Naive thymus-derived CD8-positive, alpha-beta T cell (primary cell): ENCODE data around the gene TRIM68. TPM values are rescaled to one million over a fixed set of nuclear protein-coding genes. Genes with fewer than 3 reads are reported as not detected.

Experiments used
- ATAC-seq, 2 donors: fragments of 150-1000 bp; cut with Tn5 transposase in 1 of 2; sonication (Bioruptor Pico), chemical (Tn5 transposase) in 1 of 2; 1 replicate in 1 of 2; 2 replicates in 1 of 2; pipeline ENCODE4 v1.10.0; 2021; ENCODE audit warnings: mild to moderate bottlenecking in 2 of 2, moderate library complexity in 2 of 2
- POLR2A ChIA-PET: fragments of 350-600 bp; sonication (Branson Sonifier 250); formaldehyde crosslinking; loops from one replicate; lab custom pipeline; 2021; ENCODE audit warnings: antibody characterized with exemption; lab: Charles Lee
- DNase-seq, 10 donors: peaks; one replicate each; pipeline versions ENCODE4 v3.0.0 to v3.0.0-alpha.2; 2020 to 2022
- H3K27ac Mint-ChIP-seq, 10 donors: one replicate each; pipeline ENCODE4 v1.8.0; 2020 to 2022; ENCODE audit warnings: mild to moderate bottlenecking in 10 of 10, mixed read lengths in 10 of 10, moderate library complexity in 4 of 10, inconsistent platforms in 1 of 10
- H3K27me3 Mint-ChIP-seq, 5 donors: one replicate each; pipeline ENCODE4 v1.8.0; 2021 to 2022; ENCODE audit warnings: mixed read lengths in 5 of 5
- H3K36me3 Mint-ChIP-seq, 3 donors: one replicate each; pipeline ENCODE4 v1.8.0; 2020 to 2022; ENCODE audit warnings: mixed read lengths in 3 of 3, mild to moderate bottlenecking in 2 of 3, inconsistent platforms in 1 of 3
- H3K4me1 Mint-ChIP-seq, 4 donors: one replicate each; pipeline ENCODE4 v1.8.0; 2021 to 2022; ENCODE audit warnings: mixed read lengths in 4 of 4
- H3K4me3 Mint-ChIP-seq, 10 donors: one replicate each; pipeline ENCODE4 v1.8.0; 2020 to 2022; ENCODE audit warnings: mild to moderate bottlenecking in 10 of 10, mixed read lengths in 10 of 10, moderate library complexity in 6 of 10, inconsistent platforms in 1 of 10
- H3K9me3 Mint-ChIP-seq, 9 donors: one replicate each; pipeline ENCODE4 v1.8.0; 2020 to 2022; ENCODE audit warnings: mixed read lengths in 9 of 9, mild to moderate bottlenecking in 3 of 9, inconsistent platforms in 1 of 9, moderate library complexity in 1 of 9
- polyA plus RNA-seq, 3 donors: library from polyadenylated mRNA; unstranded; fragments of 300-500 nt; fragmentation: Illumina TruSeq; gene quantifications; one replicate each; pipeline ENCODE4 v1.2.3, GENCODE V29; 2021
- total RNA-seq, 8 experiments: library from RNA in 2 of 8; stranded (reverse) in 2 of 8; gene quantifications; one replicate each; pipeline ENCODE4 v1.2.3 and lab custom pipeline; 2021 to 2026

Gene TRIM68
- total and polyA plus RNA-seq, 5 experiments from 2014 or later: 11.1 to 24.2 (median 16.1) TPM

DNA sequence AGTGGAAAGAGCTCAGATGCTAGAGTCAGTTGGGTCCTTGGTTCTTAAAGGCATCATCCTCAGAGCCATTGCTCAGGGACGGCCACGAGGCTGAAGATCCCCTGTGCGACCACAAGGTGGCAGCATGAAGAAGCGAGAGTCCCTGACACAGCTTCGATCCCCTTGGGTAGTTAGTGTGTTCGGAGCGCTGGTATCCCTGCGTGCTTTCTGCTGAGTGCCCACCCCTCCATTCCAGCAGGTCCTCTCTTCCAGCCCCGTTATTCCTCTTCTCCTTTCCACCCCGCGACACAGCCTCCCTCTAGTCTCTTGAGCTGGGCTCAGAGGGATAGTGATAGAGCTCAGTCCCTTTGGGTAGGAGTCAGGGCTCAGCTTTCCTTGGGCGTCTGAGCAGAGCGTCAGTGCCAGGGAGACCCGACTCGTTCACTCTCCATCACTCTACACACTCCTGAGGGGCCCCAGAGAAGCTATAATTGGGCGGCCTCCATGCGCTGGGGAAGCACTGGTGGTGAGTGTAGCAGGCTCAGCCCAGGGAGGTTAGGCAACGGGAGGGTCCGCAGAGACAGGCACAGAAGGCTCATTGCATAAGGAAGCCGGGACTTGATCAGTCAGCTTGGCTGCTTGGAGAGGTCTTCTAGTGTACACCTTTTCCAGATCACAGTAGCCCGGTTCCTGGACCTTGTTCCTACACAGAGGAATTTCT lies 29.1 kb upstream of the TRIM68 start, which contains the start of gene OR51D1:
Gene OR51D1 (plus strand): TSS at position 516 of the 700 bp plus-strand sequence. CDS start 2,314 bp downstream, outside the sequence.
- H3K27me3 Mint-ChIP-seq: peaks cover 5 to 23% (median 10%) of the 10 kb centered on the region in 5 donors
- peaks cover 0 to 2% (median 0%) of the 10 kb centered on the region in 9 donors for H3K9me3 Mint-ChIP-seq
- H3K27ac Mint-ChIP-seq: no peak within 1 kb of the TSS
- H3K4me1 Mint-ChIP-seq: no peaks in the 10 kb centered on the region
- DNase-seq (peak; percentile 34 to 76 (median 54)), ATAC-seq (peak; percentile 89 to 94)
- H3K4me3 Mint-ChIP-seq: no peak within 1 kb of the TSS
- no peaks in the 10 kb centered on the region for H3K36me3 Mint-ChIP-seq
- POLR2A ChIA-PET: no interaction called here

DNA sequence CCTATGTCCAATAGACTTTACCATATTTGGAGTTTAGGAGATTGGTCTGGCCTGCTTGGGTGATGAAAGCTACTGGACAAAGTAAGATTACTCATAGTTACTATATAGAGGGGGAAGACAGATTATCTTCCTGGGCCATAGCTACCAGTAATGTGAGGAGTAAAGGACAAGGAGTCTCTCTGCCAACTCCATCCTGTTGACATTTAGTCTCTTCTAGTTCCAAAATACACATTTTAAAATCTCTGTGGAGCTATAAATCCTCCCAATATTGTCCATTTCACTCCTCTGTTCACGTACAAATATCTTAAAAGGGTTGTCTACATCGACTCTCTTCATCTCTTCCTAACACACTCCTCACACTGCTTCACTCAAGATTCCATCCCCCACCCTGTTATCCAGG lies 28.1 kb upstream of the TRIM68 start:
- POLR2A ChIA-PET: no interaction called here
- H3K9me3 Mint-ChIP-seq: peaks cover 0 to 6% (median 0%) of the 10 kb centered on the region in 9 donors

DNA sequence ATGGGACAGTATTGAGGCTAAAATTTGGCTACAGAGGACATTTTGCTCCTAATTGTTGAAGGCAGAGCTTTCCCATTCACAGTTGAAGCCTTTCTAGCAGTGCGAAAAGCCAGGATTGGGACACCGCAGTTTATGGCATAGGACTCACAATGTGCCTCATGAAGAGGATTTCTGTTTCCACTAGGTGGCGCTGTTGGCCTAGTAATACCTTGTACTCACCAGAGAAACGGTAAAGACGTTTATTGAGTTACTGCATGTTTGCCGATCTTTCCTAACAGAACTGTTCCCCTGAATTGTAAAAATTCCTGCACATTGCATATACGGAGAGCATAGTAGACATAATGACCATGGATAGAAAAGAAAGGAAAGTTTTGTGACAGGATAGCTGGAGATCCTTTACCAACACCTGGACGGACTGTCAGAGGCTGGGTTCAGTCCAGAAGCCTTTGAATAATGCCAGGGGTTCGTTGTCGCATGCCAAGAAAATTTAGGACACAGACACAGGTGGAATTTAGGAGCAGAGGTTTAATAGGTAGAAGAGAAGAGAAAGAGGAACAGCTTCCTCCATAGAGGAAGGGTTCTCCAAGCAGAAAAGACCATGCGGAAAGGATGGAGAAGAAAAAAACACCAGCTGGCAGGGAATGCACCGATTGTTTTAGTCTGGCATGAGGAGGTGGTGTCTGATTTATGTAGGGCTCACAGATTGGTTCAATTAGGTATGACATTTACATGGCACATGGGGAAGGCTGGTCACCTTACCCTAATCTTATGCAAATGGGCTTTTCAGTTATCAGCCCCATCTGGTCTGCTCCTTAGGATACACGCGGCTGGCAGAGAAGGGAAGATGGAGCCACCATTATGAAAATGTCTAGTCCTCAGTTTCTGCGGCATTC lies 18.4 kb upstream of the TRIM68 start:
- Mint-ChIP-seq H3K9me3 (peaks cover 9 to 26% (median 18%) of the 10 kb centered on the region in 9 donors), H3K36me3 (peaks cover 0 to 17% (median 11%) of the 10 kb centered on the region in 3 donors), H3K27me3 (peaks cover 27 to 46% (median 36%) of the 10 kb centered on the region in 5 donors), H3K4me3 (no peak overlapping the region), H3K4me1 (no peaks in the 10 kb centered on the region), H3K27ac (no peak overlapping the region)
- POLR2A ChIA-PET: no interaction called here
- ATAC-seq (no peak), DNase-seq (peak in 6 of 10 donors; percentile 18 to 68 (median 22))

More for the DNA sequence above, 28.1 kb upstream of the TRIM68 start:
- no peak for ATAC-seq
- H3K27me3 Mint-ChIP-seq: peaks cover 2 to 14% (median 12%) of the 10 kb centered on the region in 5 donors
- H3K27ac Mint-ChIP-seq: no peak overlapping the region
- no peaks in the 10 kb centered on the region for H3K4me1 Mint-ChIP-seq
- no peak overlapping the region for H3K4me3 Mint-ChIP-seq
- DNase-seq: no peak
- no peaks in the 10 kb centered on the region for H3K36me3 Mint-ChIP-seq

DNA sequence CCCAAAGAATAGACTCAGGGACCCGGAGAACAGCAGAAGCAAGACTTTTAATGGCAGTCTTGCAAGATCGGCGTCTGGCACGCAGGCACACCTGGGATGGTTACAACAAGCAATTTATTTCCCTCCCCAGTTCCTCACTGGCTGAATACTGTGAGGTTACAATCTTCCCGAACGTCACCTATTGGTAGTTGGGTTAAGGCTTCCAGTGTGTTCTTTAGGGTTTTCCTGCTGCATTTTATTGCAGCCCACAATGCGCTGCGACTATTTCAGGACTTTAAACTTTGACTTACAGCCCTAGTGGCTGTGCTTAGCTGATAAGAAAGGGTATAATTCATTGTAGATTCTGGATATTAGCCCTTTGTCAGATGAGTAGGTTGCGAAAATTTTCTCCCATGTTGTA lies 11.5 kb upstream of the TRIM68 start:
- POLR2A ChIA-PET: no interaction called here
- H3K4me1 Mint-ChIP-seq: peaks cover 0 to 2% (median 0%) of the 10 kb centered on the region in 4 donors
- DNase-seq: no peak
- peaks cover 16 to 29% (median 17%) of the 10 kb centered on the region in 5 donors for H3K27me3 Mint-ChIP-seq
- H3K9me3 Mint-ChIP-seq: peaks cover 0 to 7% (median 0%) of the 10 kb centered on the region in 9 donors
- no peaks in the 10 kb centered on the region for H3K36me3 Mint-ChIP-seq
- H3K27ac Mint-ChIP-seq: no peak overlapping the region
- no peak overlapping the region for H3K4me3 Mint-ChIP-seq
- ATAC-seq: no peak

DNA sequence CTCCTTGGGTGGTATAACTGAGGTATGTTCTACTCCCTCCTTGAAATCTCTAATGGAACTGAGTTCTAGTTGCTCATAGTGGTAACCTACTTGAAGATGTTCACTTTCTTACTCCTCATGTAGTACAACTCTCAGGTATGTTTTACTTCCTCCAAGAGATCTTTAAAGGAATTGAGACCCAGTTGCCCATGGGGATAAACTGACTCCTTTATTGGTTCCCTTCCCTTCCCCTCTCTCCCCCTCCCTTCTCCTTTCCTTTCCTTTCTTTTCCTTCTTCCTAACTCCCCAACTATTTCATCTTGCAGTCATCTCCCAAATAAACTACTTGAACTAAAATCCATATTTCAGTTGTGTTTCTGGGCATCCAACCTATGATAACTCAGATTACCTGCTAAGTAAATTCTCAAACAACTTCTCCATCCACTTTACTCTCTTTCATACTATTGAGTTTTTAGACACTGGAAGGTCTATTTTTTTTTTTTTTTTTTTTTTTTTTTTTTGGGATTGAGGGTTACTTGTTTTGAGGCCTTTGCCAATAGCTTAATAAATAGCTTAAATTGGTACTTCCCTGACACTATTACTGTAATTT lies 7.9 kb upstream of the TRIM68 start:
- H3K4me1 Mint-ChIP-seq: peaks cover 0 to 2% (median 0%) of the 10 kb centered on the region in 4 donors
- POLR2A ChIA-PET: no interaction called here

DNA sequence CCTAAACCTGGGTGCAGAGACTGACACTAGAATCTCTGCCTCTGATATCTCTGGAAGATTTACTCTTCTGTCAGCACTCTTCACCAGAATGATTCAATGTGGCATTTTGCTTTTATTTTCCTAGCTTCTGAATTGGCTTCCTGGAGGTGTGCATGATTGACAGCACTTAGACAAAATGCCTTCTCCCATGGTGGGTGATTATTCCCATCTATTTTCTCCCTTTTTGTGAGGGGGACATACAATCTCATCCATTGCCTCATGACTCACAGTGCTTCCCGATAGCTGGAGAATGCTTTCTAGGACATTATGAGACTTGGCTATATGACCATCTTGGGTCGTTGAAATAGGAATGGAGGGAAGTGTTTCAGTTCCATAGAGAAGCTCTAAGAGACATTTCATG lies 4.0 kb upstream of the TRIM68 start:
- no peaks in the 10 kb centered on the region for H3K36me3 Mint-ChIP-seq
- ATAC-seq: no peak
- peak overlapping the region in 1 of 10 donors; percentile 20 for H3K27ac Mint-ChIP-seq
- POLR2A ChIA-PET: no interaction called here
- H3K4me1 Mint-ChIP-seq: peaks cover 18 to 34% (median 31%) of the 10 kb centered on the region in 4 donors
- DNase-seq: no peak
- H3K4me3 Mint-ChIP-seq: no peak overlapping the region
- H3K27me3 Mint-ChIP-seq: peaks cover 2 to 15% (median 6%) of the 10 kb centered on the region in 5 donors
- peaks cover 0 to 3% (median 0%) of the 10 kb centered on the region in 9 donors for H3K9me3 Mint-ChIP-seq

More for the DNA sequence above, 7.9 kb upstream of the TRIM68 start:
- peaks cover 0 to 1% (median 0%) of the 10 kb centered on the region in 9 donors for H3K9me3 Mint-ChIP-seq
- H3K27ac Mint-ChIP-seq: no peak overlapping the region
- ATAC-seq (no peak), DNase-seq (no peak)
- no peak overlapping the region for H3K4me3 Mint-ChIP-seq
- no peaks in the 10 kb centered on the region for H3K36me3 Mint-ChIP-seq
- H3K27me3 Mint-ChIP-seq: peaks cover 13 to 23% (median 16%) of the 10 kb centered on the region in 5 donors

DNA sequence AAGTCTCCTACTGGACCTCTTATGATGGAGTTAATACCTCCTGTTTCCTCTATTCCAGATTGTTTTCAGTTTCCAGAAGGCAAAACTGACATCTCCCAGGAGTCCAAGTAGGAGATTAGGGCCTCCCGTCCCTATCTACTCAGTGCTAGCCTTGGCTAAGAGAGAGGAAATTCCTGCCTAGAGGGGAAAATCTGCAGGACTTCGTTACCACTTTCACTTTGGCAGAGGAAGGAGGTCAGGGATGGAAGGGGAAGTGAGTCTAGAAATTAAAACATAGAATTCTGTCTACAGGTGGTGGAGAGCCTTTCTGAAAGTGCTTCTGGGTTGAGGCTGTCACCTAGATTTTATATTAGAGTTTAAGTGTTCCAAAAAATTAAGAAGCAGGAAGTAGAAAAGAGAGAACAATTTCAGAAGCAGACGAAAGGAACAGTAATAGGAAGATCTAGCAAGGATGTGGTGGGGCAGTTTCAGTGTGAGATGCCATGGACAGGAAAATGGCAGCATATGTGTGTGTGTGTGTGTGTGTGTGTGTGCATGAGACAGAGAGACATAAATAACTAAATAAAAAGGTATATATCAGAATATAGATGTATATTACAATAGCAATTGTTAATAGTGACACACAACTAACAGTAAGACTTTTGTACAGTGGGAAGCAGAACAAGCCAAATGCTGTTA lies 2.4 kb upstream of the TRIM68 start:
- peaks cover 0 to 7% (median 2%) of the 10 kb centered on the region in 5 donors for H3K27me3 Mint-ChIP-seq
- H3K27ac Mint-ChIP-seq: peak overlapping the region; percentile 41 to 98 (median 95)
- no peaks in the 10 kb centered on the region for H3K36me3 Mint-ChIP-seq
- peaks cover 20 to 49% (median 43%) of the 10 kb centered on the region in 4 donors for H3K4me1 Mint-ChIP-seq
- DNase-seq (peak in 2 of 10 donors; percentile 9 to 19), ATAC-seq (no peak)
- POLR2A ChIA-PET: no interaction called here
- peaks cover 0 to 3% (median 0%) of the 10 kb centered on the region in 9 donors for H3K9me3 Mint-ChIP-seq
- H3K4me3 Mint-ChIP-seq: peak overlapping the region; percentile 40 to 98 (median 78)

DNA sequence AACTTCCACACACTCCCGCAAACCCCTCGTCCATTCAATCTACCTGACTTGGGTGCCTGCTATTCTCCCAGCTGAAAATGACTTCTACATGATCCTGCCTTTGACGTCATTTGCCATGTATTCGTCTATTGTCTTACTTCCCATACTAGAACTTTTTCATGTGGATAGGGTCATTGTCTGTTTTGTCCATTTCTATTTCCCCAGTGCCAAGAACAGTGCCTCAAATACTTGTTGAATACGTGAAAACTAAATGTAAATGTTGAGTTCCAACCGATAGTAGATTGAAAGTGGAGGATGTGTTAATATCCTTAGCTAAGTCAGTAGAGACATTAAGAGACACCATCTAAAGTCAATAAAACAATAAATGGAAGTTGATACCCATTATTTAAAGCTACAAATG lies 935 bp downstream of the TRIM68 start:
- Mint-ChIP-seq H3K4me3 (peak overlapping the region; percentile 89 to 98 (median 96)), H3K9me3 (peaks cover 0 to 3% (median 0%) of the 10 kb centered on the region in 9 donors), H3K36me3 (peaks cover 0 to 29% (median 4%) of the 10 kb centered on the region in 3 donors), H3K27ac (peak overlapping the region; percentile 93 to 98 (median 96)), H3K4me1 (peaks cover 26 to 64% (median 51%) of the 10 kb centered on the region in 4 donors), H3K27me3 (no peaks in the 10 kb centered on the region)
- POLR2A ChIA-PET: no interaction called here
- ATAC-seq: no peak
- no peak for DNase-seq

DNA sequence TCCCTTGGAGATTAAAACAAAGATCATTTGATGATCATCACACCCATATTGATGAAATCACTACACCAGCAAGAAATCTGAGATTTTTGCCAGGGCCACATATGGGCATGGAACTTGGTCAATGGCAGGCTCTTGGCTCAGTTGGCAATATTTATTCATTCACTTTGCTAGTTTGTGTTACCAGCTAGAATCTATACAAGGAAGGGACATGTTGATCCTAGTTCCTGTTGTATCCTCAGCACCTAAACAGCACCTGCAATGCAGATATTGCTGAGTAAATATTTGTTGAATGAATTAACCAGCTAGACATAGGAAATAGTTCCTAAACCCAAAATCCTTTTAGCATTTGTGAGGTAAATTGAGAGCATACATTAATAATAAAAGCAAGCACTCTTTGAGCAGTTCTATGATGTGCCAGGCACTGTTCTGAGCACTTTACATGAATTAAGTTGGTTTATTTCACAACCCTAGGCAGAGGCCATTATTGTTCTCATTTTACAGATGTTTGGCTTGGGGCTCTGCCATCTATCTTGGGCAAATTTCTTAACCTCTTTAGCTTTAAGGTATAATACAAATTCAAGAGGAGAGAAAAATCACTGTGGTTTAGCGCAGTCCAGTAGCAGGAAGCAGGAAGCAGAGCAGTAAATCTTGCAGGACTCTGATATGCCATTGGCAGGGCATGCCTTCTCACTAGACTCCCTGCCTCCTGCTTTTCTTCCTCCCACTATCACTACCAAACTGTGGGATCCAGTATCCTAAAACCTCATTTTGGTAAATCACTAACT lies 1.6 kb downstream of the TRIM68 start:
- H3K9me3 Mint-ChIP-seq: peaks cover 0 to 3% (median 0%) of the 10 kb centered on the region in 9 donors
- POLR2A ChIA-PET: no interaction called here
- ATAC-seq (no peak), DNase-seq (no peak)
- H3K27ac Mint-ChIP-seq: peak overlapping the region in 7 of 10 donors; percentile 93 to 98 (median 96)
- H3K4me1 Mint-ChIP-seq: peaks cover 27 to 64% (median 51%) of the 10 kb centered on the region in 4 donors
- no peaks in the 10 kb centered on the region for H3K27me3 Mint-ChIP-seq
- H3K4me3 Mint-ChIP-seq: peak overlapping the region; percentile 89 to 98 (median 96)
- H3K36me3 Mint-ChIP-seq: peaks cover 0 to 35% (median 9%) of the 10 kb centered on the region in 3 donors

DNA sequence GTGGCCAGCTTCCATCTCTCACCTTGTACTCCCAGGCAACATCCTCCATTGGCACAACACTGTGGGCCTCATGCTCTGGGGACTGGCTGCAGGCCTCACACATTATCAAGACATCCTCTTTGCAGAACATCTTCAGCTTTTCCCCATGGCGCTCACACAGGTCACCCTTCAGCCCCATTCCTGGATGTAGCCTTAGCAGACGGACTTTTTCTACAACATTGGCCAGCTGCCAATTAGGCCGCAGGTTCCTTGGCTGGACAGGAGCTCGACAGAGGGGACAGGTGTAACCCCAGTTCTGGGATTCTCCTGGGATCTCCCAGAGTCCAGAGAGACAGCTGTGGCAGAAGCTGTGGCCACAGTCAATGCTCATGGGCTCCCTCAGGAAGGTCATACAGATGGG lies 3.0 kb downstream of the TRIM68 start:
- Mint-ChIP-seq H3K9me3 (peaks cover 0 to 3% (median 0%) of the 10 kb centered on the region in 9 donors), H3K27ac (peak overlapping the region in 1 of 10 donors; percentile 7), H3K4me3 (peak overlapping the region in 1 of 10 donors; percentile 20), H3K4me1 (peaks cover 22 to 56% (median 45%) of the 10 kb centered on the region in 4 donors), H3K36me3 (peaks cover 0 to 49% (median 21%) of the 10 kb centered on the region in 3 donors), H3K27me3 (no peaks in the 10 kb centered on the region)
- POLR2A ChIA-PET: no interaction called here
- DNase-seq (no peak), ATAC-seq (no peak)

DNA sequence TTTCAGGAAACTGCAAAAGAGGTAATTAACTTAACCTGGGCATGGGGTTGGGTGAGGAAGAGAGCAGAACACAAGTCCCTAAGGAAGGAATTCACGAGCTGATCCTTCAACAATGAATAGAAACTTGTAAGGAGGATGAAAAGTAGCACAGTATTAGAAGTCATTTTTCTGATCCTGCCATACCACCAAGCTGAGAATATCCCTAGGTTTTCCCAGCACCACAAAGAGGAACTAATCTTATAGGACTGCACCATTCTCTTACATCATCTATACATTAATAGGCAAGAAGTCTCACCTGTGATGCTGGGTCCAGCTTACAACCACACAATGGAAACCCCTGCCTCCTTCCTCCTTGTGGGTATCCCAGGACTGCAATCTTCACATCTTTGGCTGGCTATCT lies 14.3 kb downstream of the TRIM68 start, which contains the start of gene OR52I1:
Gene OR52I1 (plus strand): TSS at position 301 of the 400 bp plus-strand sequence. CDS start 0 bp downstream, at position 301.
- Mint-ChIP-seq H3K27me3 (no peaks in the 10 kb centered on the region), H3K4me1 (peaks cover 0 to 8% (median under 1%) of the 10 kb centered on the region in 4 donors), H3K9me3 (no peaks in the 10 kb centered on the region), H3K36me3 (peaks cover 0 to 27% (median 13%) of the 10 kb centered on the region in 3 donors), H3K27ac (no peak within 1 kb of the TSS), H3K4me3 (no peak within 1 kb of the TSS)
- POLR2A ChIA-PET: no interaction called here
- ATAC-seq: no peak
- no peak for DNase-seq
